DND-41 (cell line): ENCODE measurements around the gene WNT11.

Experiments used
- EZH2 ChIP-seq: IDR thresholded peaks from 3 replicates; pipeline ENCODE4 v1.6.1; 2012; ENCODE audit warnings: borderline replicate concordance, low read depth, mild to moderate bottlenecking, moderate library complexity, low read length, inconsistent platforms; ENCODE audit not compliant: severe bottlenecking
- TF ChIP-seq, protein P1 (sequence below): IDR thresholded peaks from 2 replicates; pipeline ENCODE4 v1.5.1; 2012; ENCODE audit warnings: borderline replicate concordance, low read length, moderate library complexity, mild to moderate bottlenecking; ENCODE audit not compliant: poor library complexity, severe bottlenecking; ENCODE audit errors: extremely low read depth

- TF ChIP-seq, protein P1, sequence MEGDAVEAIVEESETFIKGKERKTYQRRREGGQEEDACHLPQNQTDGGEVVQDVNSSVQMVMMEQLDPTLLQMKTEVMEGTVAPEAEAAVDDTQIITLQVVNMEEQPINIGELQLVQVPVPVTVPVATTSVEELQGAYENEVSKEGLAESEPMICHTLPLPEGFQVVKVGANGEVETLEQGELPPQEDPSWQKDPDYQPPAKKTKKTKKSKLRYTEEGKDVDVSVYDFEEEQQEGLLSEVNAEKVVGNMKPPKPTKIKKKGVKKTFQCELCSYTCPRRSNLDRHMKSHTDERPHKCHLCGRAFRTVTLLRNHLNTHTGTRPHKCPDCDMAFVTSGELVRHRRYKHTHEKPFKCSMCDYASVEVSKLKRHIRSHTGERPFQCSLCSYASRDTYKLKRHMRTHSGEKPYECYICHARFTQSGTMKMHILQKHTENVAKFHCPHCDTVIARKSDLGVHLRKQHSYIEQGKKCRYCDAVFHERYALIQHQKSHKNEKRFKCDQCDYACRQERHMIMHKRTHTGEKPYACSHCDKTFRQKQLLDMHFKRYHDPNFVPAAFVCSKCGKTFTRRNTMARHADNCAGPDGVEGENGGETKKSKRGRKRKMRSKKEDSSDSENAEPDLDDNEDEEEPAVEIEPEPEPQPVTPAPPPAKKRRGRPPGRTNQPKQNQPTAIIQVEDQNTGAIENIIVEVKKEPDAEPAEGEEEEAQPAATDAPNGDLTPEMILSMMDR: no peak
- TF ChIP-seq EZH2: no peak
Observed at GRCh38 chr11:76166314-76166713, 40.0 kb downstream of the WNT11 start.
